HG03520 (cell line): ENCODE measurements around the gene TTYH3.
"Not testable (repeated sequence)": the region's sequence is repeated elsewhere in the genome, so short reads cannot be mapped to it uniquely, and the experiment has no call there.

ENCODE experiments used
- ATAC-seq: cut with Tn5 transposase; IDR thresholded peaks from one replicate; pipeline ENCODE4 v1.9.1; 2021; ENCODE audit warnings: mild to moderate bottlenecking, moderate library complexity; ENCODE audit not compliant: unreplicated experiment

TTYH3 gene

DNA sequence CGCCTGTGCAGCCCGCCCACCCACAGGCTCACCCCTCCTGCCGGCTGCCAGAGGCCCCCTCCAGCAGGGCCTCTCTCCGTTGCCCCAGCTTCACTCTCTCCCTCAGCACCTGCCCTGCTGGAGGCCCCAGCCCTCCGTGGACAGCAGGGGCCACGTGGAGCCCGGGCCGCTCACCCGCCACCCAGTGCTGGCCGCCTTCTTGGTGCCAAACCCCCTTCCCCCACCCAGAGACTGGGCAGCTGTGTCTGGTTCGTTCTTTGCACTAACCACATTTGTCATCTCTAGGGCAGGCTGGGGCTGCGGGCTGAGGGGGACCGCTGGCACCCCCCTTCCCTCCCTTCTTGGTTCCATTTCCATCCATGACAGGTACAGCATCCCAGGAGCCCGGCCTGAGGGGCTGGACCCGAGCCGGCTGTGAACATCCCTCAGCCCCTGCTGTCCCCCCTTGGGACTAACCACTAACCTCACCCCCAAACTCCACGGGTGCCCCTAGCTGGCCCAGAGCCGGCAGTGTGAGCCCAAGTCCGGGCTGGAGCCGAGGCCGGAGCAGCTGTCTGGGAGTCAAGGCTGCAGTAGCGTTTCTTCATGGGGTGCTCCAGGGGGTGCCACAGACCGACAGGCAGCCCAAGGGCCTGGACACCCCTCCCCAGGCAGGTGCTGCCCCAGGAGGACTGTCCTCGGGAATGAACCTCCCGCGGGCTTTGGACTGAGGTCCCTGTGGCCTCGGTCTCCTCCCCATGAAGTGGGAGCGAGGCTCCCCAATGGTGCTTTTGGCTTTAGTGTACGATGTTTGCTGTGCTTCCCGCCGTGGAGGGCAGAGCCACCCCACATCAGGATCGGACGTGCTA lies 30.7 kb downstream of the TTYH3 start:
- ATAC-seq: no peak

DNA sequence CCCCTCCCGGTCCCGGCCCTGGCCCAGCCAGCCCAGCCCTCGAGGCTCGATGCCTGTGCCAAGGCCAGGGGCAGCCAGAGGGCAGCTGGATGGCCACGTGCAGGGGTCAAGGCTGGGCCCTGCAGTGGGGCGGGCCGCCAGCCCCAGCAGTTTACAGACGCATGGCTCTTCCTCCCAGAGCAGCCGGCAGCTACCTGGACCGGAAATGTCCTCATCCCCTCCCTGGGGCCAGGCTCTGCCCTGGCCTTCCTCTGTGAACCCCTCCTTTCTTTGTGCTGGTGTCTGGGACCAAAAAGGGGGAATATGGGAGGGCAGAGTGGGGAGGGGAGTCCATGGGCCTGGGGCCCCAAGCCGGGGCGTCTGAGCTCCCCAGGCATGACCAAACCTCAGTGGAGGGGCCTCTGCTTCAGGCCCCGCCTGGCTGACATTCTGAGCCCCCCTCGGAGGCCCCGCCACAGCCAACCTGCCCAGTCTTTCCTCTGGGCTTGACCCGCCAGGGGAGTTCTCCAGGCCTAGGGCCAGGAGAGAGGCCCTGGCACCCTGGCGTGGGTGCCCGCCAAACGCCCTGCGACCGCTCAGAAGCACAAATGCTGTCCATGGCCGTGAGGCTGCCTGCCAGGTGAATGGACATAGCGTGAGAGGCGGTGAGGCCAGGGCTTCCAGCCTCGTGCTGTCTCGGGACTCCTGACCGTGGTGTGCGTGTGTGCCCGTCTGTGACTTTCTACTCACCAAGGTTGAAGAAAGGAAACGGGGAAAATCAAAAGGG lies 31.5 kb downstream of the TTYH3 start:
- ATAC-seq: no peak

DNA sequence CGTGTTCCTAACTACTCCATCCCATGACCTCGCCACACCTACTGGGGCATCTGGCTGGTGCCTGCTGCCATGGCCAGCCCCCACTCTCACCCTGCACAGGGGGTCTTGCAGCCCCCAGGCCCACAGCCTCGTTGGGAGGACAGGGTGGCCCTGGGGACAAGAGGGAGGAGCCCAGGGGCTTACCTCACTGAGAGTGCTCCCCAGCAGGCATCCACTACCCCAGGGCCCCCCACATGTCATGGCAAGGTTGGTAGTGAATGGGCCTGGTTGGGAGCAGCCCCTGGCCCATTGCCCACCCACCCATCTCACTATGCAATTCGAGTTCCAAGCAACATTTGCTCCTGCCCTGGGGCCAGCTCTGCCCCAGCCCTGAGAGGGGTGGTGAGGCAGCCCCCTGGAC lies 32.2 kb downstream of the TTYH3 start:
- ATAC-seq: no peak

DNA sequence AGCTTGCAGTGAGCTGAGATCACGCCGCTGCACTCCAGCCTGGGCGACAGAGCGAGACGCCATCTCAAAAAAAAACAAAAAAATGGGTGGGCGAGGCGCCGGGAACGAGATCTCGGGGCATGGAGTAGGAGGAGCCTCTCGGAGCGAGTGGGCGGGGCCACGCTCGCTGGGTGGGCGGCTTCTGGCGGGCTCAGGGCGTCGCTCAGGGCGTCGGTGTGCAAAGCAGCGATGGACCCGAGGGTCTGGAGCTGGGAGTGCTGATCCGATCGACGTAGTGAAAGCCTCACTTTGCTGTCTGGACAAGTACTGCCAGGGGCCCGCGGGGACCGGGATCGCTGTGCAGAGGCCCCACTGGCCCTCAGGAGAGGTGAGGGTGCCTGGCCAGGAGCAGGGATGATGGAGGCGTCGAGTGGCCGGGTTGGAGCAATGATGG lies 33.6 kb downstream of the TTYH3 start:
- no peak for ATAC-seq

DNA sequence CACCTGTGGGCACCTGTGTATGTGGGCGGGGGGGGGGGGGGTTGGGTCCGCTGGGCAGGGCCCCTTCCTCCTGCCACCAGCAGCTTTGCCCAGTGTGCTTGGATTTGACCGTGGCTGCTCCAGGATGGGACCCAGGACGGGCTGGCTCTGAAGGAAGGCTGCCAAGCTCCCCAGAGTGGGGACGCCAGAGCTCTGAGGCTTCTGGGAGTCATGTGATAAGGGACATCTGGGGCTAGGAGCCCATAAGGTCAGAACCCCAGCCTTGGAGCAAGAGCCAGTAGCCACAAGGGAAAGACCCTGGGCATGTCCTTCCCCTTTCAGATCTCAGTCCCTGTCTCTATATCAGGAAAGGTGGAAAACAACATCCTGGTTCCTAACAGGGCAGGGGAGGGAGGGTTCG lies 34.4 kb downstream of the TTYH3 start:
- no peak for ATAC-seq

DNA sequence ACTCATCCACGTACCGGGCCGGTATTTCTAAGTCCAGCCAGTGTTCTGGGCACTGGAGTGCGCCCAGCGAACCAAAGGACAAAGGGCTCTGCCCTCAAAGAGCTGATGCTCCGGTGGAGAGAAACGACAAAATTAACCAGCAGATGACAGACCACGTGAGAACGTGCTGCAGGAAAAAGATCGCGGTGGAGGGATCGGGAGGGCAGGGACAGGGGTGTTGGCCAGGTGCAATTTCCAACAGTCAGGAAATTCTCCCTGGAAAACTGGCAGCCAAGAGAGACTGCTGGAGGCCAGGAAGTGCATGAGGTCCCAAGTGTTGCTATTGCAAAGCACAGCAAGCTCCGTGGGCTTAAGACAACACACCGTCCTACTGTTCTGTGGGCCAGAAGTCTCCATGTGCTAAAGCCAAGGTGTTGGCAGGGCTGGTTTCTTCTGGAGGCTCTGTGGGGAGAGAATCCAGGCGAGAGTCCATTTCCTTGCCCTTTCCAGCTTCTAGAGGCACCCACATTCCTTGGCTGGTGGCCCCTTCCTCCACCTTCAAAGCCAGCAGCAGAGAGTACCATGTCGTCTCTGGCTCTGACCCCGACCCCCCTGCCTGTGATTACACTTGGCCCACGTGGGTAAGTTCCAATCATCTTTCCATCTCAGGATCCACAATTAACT lies 34.9 kb downstream of the TTYH3 start:
- ATAC-seq: no peak

DNA sequence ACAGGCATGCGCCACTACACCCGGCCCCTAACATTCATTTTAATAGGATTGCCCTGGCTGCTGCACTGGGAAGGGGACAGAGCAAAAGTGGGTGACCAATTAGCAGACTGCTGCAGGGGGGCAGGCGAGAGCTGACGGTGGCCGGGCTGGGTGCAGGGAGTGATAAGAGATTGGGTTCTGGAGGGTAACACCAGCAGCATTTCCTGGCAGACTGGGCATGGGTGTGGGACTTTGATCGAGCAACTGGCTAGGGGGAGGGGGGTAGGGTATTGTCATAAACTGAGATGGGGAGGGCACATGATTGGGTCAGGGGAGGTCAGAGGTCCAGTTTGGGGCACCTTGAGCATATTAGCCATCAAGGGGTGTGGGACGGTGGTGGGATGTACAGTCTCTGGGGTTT lies 36.1 kb downstream of the TTYH3 start:
- no peak for ATAC-seq

DNA sequence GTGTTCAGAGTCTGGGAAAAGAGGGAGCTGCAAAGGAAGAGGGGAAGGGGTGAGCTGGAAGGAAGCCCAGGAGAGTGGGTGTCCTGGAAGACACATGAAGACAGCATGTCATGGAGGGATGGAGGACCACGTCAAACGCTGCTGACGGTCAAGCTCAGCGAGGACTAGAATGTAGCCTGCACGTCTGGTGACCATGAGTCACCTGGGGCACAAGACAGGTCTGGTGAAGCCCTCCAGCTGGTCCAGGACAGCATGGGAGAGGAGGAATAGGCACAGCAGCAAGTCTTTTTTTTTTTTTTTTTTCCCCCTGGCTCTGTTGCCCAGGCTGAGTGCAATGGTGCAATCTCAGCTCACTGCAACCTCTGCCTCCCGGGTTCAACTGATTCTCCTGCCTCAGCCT lies 36.6 kb downstream of the TTYH3 start:
- no peak for ATAC-seq

DNA sequence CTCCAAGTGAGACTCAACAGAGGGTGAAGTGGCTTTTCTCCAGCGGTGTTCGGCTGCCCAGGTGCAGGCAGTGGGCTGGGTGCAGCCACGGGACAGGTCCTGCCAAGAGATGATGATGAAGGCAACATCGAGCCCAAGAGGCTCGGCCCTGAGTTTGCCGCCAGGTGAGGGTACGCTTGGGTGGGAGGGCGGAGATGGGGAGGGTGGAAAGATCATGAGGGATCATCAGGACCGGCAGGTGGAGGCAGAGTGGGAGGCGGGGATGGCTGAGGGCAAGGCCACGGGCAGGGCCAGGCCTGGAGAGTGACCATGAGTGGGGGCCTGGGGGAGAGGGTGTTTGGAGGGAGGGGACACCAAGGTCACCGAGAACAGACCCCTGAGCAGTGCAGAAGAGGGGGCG lies 38.4 kb downstream of the TTYH3 start:
- no peak for ATAC-seq

DNA sequence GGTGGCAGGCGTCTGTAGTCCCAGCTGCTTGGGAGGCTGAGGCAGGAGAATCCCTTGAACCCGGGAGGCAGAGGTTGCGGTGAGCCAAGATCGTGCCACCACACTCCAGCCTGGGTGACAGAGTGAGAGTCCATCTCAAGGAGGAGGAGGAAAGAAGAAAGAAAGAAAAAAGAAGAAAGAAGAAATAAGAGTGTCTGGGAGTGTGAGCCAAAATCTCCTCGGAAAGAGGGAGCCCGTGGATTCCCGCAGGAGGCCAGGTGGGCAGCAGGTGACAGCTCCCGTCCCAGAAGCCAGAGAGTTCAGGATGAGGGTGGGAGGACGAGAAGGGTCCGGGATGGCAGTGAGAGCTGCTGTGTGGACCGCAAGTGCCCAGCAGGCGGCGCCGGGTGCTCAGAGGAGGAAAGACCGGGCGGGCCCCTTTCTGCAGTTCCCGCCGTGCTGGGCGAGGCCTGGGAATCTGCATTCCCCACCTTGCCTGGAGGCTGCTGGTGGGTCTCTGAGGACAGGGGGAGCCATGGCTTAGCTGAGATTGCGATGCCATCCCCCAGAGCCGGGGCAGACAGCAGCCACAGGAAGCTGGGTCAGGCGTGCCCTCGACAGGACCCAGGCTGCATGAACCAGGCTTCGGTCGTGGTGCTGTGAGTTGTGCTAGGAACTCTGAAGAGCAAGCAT lies 39.1 kb downstream of the TTYH3 start:
- ATAC-seq: no peak

DNA sequence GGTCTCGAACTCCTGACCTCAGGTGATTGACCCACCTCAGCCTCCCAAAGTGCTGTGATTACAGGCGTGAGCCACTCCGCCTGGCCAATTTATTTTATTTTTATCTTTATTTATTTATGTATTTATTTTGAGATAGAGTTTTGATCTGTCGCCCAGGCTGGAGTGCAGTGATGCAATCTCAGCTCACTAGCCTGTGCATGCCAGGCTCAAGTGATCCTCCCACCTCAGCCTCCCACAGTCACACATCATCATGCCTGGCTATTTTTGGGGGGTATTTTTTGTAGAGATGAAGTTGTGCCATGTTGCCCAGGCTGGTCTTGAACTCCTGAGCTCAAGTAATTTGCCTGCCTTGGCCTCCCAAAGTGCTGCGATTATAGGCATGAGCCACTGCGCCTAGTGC lies 41.4 kb downstream of the TTYH3 start:
- not testable (repeated sequence) for ATAC-seq

DNA sequence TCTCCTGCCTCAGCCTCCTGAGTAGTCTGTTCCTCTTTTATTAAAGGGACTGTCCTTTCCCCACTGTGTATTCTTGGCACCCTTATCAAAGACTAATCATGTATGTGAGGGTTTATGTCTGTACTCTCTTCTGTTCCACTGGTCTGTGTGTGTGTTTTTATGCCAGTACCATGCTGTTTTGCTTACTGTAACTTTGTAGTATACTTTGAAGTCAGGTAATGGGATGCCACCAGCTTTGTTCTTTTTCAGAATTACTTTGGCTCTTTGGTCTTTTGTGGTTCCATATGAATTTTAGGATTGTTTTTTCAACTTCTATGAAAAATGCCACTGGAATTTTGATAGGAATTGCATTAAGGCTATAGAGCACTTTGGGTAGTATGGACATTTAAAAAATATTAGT lies 42.1 kb downstream of the TTYH3 start:
- ATAC-seq: no peak

DNA sequence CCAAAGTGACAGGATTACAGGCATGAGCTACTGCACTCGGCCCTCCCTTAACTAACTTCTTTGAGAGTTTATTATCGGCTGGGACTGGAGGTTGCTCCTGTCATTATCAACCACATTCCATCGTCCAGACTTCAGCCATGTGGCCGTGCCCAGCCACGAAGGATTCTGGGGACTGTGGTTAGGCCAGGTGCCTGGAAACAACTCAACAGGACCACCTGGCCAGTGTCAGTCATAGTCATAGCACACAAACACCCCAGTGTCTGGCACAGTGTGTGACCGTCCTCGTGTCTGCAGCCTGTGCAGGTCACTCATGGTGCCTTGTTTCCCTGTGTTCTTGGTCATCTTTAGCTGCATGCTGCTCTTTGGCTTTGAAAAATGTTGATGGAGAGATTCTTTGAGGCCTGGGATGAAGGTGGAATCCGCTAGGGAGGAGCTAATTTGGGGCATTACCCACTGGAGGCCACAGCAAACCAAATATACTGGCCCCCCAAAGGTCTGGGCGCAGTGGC lies 43.5 kb downstream of the TTYH3 start:
- ATAC-seq: no peak

DNA sequence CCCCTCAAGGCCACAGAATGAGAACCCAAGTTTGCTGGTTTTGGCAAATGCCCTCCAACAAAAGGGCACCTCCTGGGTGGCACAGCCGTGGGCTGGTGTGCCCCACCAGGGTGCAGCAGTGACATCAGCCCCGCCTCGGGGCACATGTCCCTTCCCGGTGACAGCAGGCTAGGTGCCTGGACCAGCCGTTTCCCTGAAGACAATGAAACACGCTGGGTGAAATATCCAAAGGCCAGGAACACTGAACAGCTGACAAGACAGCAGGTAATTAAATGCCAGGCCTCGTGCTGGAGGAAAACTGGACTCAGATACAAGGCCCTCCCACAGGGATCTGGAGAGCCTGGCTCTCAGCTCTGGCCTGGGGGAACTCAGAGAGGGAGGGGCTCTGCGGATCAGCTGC lies 44.8 kb downstream of the TTYH3 start:
- not testable (repeated sequence) for ATAC-seq

DNA sequence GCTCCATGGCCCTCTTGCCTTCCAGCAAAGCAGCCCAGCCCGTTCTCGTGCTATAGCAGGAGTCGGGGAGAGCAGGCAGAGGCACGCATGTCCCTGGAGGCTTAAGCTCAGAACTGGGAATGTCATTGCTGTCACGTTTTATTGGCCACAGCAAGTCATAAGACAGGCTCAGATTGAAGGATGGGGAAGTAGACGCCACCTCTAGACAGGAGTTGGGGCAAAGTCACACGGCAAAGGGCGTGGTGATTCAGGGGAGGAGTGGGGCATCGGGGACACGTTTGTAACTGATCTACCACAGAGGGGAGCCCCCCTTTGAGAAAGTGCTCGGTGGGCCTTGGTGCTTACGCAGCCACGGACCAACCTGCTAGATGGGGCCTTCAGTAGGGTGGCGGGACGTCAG lies 46.7 kb downstream of the TTYH3 start:
- not testable (repeated sequence) for ATAC-seq

DNA sequence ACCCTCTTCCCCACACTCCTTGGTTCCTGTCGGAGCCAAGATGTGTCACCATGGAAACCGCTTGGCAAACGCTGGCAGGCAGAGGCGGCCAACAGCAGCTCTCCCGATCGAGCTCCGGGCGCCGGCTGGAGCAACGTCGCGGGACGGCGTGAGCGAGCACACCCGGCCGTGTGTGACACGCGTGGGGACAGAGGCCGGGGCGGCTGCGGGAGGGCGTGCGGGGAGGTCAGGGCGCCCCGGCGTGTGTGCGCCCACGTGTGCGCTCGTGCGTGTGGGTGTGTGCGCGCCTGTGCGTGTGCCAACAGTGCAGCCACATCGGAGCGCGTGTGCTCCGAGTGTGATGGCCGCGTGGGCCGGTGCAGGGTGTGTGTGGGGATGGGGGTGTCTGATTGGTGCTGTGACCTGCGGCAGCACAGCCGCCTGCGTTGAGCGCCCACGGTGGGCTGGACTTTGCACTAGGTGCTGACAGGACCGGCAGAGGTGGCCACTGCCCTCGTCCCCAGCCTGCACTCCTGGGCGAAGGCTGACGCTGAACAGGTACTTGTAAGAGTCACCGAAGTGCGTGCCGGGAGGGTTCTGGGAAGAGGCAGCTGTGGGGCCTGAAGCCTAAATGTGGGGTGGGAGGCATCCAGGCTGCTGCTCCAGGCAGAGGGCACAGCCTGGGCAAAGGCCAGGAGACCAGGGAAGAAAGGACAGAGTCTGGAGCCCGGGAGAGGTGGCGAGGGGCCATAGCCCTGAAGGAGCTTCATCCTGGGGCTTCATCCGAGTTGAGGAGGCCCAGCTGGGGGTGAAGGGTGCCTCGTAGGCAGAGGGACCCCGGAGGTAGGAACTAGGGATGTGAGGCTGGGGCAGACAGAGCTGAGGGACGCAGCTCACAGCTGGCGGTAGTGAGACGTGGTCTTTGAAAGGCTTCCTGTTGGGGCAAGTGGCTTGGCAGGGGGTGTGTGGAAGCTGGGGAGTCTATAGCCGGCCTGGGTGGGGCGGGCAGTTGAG lies 47.6 kb downstream of the TTYH3 start:
- ATAC-seq: not testable (repeated sequence)

DNA sequence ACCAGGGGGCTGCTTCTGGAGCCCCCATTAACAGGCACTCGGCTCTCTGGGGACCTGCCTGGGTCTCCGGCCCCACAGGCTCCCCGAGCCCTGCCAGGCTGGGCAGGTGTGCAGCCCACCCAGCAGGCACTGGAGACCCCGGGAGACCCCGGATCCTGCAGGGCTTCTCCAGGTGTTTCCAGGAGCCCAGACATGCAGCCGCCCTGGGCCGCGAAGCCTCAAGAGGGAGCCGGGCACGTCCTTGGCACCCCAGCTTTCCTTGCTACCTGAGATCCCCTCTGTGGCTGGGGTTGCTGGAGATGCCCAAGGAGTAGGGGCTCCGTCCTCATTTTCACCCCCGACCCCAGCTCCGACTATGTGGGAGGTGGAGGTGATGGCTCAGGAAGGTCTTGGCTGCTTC lies 48.5 kb downstream of the TTYH3 start:
- ATAC-seq: no peak

DNA sequence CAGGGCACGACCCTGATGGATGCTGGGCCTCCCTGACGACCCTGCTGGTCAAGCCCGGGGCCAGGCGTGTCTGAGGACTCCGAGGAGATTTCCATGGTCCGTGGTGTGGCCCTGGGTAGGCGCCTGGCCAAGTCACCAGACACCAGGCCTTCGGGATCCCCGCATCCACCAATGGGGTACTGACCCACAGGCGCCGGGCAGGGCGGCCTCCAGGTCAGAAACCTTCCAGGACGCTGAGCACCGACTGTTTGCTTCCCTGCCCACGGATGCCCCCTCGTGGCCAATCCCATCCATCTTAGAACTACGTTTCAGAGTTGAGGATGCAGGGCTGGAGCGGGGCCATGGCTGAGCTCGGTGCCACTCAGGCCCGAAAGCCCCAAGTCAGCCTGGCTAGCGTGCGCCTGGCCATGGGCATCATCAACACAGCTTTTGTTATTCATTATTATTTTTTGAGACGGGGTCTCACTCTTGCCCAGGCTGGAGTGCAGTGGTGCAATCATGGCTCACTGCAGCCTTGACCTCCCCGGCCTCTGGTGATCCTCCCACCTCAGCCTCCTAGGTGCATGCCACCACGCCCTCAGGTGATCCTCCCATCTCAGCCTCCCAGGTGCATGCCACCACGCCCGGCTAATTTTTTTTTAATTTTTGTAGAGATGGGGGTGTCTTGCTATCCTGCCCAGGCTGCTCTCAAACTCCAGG lies 49.2 kb downstream of the TTYH3 start:
- ATAC-seq: no peak
